Measurements from ENCODE around the gene OR2F1.
"Not testable (repeated sequence)": the region's sequence is repeated elsewhere in the genome, so short reads cannot be mapped to it uniquely, and the experiment has no call there.

OR2F1 gene

GRCh38 chr7:144001543-144001942, 46.9 kb downstream of the OR2F1 start:
- Histone ChIP-seq H3K27ac (no peak overlapping the region), H3K4me3 (no peak overlapping the region)

DNA sequence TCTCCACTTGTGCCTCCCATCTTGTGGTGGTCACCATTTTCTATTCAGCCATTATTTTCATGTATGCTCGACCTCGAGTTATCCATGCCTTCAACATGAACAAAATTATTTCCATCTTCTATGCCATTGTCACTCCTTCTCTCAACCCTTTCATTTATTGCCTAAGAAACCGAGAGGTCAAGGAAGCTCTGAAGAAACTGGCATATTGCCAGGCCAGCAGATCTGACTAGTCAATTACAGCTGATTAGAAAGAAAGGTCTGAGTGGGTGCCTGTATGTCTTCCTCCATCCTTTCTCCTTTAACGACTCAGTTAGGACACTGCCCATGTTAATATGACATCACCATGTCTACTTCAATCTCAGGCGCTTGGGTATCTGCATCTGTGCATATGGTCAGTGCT, 50.1 kb downstream of the OR2F1 start:
- Histone ChIP-seq H3K27ac (no peak overlapping the region), H3K4me3 (no peak overlapping the region)

DNA sequence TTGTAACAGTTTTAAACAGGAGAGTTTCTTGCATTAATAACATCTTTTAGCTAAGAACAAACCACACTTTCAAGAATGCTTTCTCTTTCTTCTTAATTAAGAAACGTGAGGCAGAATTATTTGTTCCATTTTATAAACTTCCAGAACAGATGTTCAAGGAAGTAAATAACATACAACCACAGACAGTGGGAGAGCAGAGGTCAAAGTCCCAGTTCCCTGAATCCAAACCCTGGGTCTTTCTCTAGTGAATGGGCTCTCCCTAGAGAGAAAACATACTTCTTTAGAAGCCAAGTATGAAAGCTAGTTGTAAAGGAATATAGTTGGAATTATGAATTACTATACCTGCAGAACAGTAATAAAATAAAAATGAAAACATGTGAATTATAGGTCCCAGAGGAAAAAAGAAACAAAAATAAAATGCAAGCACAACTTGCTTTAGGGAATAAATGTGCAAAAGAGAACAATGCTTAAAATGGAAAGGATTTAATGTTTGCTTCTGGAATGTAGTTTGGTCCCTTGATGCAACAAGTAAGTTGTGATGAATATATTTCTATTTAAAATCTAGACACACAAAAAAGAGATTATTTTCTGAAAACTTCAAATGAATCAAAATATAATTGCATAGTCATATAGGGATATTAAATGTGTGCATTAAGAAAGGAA, 51.5 kb downstream of the OR2F1 start:
- no peak overlapping the region for H3K4me3 ChIP-seq
- no peak overlapping the region for H3K27ac ChIP-seq

DNA sequence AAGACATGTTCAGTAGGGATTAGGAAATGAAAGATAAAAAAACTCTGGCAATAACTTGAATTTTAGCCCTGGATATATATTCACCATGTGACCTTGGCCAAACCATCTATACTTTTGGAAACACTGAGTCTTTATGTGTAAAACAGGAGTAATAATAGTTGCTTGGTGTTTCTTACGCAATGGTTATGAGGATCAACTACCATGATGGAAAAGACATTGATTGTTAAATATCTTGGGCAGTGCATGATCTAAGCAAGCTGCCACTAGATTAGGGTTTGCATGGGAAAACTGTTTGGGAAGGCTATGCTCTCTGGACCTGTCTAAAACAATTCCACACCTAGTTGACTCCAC, 52.0 kb downstream of the OR2F1 start:
- Histone ChIP-seq H3K27ac (no peak overlapping the region), H3K4me3 (no peak overlapping the region)

DNA sequence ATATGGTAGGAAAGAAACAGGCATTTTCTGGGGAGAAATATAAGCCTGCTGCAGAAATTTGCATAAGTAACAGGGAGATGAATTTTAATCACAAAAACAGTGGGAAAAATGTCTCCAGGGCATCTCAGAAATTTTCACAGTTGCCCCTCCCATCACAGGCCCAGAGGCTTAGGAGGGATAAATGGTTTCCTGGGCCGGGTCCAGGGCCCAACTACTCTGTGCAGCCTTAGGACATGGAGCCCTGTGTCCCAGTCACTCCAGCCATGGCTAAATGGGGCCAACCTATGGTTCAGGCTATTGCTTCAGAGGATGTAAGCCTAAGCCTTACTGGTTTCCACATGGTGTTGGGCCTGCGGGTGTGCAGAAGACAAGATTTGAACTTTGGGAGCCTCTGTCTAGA, 54.7 kb downstream of the OR2F1 start:
- Histone ChIP-seq H3K4me3 (no peak overlapping the region), H3K27ac (no peak overlapping the region)

DNA sequence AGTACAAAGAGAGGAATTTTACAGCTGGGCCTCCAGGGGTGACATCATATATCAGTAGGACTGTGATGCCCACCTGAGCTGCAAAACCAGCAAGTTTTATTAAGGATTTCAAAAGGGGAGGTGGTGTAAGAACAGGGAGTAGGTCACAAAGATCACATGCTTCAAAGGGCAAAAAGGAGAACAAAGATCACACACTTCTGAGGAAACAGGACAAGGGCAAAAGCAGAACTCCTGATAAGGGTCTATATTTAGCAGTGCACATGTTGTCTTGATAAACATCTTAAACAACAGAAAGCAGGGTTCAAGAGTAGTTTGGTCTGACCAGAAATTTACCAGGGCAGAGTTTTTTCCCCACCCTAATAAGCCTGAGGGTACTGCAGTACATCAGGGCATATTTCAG, 55.4 kb downstream of the OR2F1 start:
- not testable (repeated sequence) for H3K27ac ChIP-seq, H3K4me3 ChIP-seq

- not testable (repeated sequence) for H3K27ac ChIP-seq, H3K4me3 ChIP-seq
Observed at GRCh38 chr7:144010821-144011220, 56.2 kb downstream of the OR2F1 start.

GRCh38 chr7:144011458-144012230, 57.0 kb downstream of the OR2F1 start:
- no peak overlapping the region for H3K4me3 ChIP-seq

More at GRCh38 chr7:144011458-144012230, 57.0 kb downstream of the OR2F1 start:
- H3K27ac ChIP-seq, result no peak overlapping the region
